ENCODE data around the gene ARSK.

GRCh38 chr5:95572016-95572415 lies 17.1 kb downstream of the ARSK start:
- no peak for TF ChIP-seq CTCF (IDR thresholded peaks at IDR 0.05)
- no peak for TF ChIP-seq POLR2A (IDR thresholded peaks at IDR 0.05)

Measured in right lobe of liver (tissue), 4 donors.